ENCODE data around the gene PLEKHG2.

Gene PLEKHG2

GRCh38 chr19:39423258-39424086, 11.0 kb downstream of the PLEKHG2 start:
- DNase-seq, result no peak

GRCh38 chr19:39424934-39425333, 12.5 kb downstream of the PLEKHG2 start:
- no peak for DNase-seq

- DNase-seq, result no peak
Observed at GRCh38 chr19:39425744-39426143, 13.3 kb downstream of the PLEKHG2 start.

DNA sequence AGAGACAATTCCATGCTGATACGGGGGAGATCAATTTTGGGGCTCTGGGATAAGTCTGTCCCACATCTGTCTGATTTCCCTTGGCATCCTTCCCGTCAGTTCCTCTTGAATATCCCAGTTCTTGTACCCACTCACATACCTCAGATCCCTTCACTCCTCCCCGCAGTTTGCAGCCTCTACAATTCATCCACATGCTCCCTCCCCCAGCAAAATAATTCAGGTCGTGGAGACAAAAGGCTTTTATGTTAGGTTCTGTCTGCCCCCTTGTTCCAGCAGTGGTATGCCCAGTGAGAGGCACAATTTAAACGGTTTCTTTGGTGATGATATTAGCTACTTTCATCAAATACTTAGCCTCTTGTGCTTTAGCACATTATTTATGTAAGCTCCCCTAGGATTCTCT, 13.7 kb downstream of the PLEKHG2 start:
- no peak for DNase-seq

DNA sequence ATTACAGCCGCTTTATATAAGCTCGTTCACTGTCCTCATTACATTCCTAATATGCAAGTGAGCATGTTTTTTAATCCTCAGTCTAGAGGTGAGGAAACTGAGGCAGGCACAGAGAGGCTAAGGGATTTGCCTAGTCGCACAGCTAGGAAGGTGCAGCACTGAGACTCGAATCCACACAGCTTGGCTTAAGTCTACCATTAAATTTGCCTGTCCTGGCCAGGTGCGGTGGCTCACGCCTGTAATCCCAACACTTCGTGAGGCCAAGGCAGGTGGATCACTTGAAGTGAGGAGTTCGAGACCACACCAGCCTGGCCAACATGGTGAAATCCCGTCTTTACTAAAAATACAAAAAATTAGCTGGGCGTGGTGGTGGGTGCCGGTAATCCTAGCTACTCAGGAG, 15.2 kb downstream of the PLEKHG2 start:
- no peak for DNase-seq

GRCh38 chr19:39428283-39429112, 16.0 kb downstream of the PLEKHG2 start:
- DNase-seq, result no peak

DNA sequence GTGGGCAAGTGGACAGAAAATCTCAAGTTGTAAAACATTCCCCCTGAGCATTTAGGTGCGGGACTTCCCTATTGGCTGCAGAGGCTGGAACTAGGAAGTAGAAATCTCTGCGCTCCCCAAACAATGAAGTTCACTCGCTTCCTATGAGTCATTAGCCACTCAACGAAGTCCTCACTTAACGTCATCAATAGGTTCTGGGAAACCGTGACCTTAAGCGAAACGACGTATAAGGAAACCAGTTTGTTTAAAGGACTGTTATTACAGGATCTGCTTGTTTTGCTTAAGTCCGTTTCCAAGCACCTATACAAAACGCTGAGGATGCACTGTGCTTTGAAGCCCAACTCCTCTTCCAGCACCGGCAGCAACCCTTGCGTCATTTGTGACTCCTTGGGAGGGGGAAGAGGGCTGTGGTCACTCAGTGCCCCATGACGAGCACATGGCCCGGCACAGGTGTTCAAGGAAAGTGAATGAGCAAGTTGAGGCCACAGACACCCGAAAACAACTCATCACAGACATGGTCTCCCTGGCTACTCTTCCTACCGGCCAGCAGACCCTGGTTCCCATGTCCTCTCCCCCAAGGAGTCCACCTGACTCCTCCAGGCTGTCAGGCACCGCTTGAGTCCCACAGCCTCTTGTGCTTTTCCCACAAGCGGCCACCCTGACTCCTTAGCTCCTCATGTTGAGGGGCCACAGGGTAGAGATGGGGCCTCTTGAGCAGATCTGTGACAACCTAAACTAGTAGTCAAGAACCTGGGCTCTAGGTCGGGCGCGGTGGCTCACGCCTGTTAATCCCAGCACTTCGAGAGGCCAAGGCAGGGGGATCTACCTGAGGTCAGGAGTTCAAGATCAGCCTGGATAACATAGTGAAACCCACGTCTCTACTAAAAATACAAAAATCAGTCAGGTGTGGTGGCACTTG, 18.5 kb downstream of the PLEKHG2 start:
- no peak for DNase-seq

GRCh38 chr19:39432677-39433025, 20.2 kb downstream of the PLEKHG2 start:
- no peak for DNase-seq

DNA sequence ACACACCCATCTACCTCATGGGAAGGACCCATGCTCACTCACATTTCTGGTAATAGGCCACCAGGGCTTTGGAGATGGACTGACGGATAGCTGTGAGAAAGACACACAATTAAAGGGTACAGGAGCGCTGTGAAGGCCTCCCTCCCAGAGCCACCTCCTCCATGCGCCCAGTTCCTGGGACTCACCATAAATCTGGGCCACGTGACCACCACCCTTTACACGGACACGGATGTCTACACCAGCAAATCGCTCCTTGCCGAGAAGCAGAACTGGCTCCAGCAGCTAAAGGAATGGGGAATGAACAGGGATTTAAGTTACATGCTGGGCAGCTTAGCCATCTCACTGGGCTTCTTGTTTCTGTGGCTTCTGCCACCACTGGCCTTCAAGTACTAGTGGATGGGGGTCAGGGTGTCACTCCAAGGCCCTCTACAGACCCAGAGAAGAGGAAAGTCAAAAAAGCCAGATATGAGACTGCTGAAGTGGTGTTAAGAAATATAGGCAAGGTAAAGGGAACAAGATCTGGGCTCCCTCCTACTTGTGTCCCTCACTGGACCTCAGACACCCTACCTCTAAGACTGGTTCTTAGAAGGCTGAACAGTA, 21.1 kb downstream of the PLEKHG2 start:
- no peak for DNase-seq

- DNase-seq, result no peak
Observed at GRCh38 chr19:39434123-39435076, 21.9 kb downstream of the PLEKHG2 start.

DNA sequence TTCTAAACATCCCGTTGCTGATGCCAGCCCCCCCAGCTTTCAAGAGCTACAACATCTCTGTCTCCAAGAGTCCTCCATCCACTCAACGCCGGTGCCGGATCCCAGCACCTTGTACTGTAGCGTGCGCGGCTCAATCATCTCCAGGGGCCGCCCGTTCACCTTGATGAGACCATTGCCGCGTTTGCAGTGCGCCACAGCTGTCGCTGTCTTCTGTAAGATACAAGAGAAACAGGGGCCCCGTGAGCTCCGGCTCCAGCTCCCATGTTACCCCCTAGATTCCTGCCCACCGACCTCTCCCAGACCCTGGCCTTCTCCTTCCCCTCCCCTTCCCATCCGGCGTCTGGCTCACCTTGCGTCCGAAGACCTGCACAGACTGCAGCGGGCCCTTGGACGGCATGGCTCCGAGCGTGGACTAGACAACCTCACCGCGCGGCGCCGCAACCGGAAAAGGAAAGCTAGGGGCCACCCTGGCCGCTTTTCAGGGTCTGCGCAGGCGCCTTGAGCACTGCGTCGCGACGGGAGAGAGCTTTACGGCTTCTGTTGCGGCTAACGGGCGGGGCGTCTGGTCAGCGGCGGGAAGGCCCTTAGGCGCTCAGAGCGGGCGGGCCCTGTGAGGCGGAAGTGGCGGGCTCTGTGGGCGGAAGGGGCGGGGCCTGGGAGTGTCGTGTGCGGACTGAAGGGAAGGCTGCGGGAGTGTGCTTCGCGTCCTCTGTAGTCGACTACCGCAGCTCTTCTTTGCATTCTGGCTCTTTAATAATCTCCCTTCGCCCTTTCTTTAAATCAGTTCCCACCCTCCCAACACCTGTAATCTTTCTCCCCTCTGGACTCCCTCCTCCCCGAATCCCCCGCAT, 23.3 kb downstream of the PLEKHG2 start, which contains the start of gene RPS16:
RPS16 (minus strand) TSS at position 451 of the 851 bp plus-strand sequence; CDS start at position 397, 54 bp downstream.
- DNase-seq, result peak; percentile 97

DNA sequence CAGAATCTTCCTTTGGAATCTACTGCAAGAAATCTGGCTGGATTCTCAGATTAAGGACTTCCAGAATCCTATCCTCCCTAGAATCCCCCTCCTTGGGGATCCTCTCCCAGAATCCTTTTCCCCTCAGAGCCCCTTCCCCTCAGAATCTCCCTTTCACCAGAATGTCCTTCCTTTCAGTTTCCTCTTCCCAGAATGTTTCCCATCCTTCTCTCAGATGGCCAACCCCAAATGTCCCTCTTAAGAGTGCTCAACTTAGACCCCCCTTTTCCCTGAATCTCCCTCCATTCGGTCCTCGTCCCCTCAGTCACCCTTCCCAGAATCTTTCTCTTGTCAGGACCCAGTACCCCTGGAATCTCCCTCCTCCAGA, 23.9 kb downstream of the PLEKHG2 start:
- no peak for DNase-seq

GRCh38 chr19:39438270-39438934, 25.9 kb downstream of the PLEKHG2 start:
- DNase-seq, result no peak

DNA sequence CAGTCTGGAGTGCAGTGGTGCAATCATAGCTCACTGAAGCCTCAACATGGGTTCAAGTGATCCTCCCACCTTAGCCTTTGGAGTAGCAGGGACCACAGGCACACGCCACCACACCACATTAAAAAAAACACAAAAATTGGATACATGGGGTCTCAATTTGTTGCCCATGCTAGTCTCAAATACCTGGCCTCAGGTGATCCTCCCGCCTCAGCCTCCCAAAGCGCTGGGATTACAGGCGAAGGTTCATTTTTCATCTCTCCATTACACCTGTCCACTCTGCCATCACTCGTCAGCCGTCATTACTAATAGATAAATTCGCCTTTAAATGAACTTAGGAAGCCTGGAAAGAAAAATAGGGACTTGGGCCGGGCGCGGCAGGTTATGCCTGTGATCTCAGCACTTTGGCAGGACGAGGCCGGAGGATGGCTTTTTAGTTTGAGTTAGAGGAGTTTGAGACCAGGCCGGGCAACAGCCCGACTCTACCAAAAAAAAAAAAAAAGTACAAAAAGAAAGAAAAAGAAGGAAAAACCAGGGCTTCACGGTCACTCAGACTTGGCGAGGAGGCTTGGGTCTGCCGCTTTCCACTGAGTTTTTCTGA, 32.2 kb downstream of the PLEKHG2 start:
- no peak for DNase-seq

- peak; percentile 97 for DNase-seq
Observed at GRCh38 chr19:39445196-39446111, 33.0 kb downstream of the PLEKHG2 start, which contains the start of gene SUPT5H. SUPT5H (plus strand) TSS chr19:39445582; CDS start chr19:39445891, 309 bp downstream.

- DNase-seq, result no peak
Observed at GRCh38 chr19:39446365-39447084, 34.1 kb downstream of the PLEKHG2 start.

- DNase-seq, result no peak
Observed at GRCh38 chr19:39448271-39448670, 35.8 kb downstream of the PLEKHG2 start.

Data from NCI-H774 (cell line).